Endothelial cell of umbilical vein (primary cell): ENCODE measurements around the gene DHDDS. TPM values are rescaled to one million over a fixed set of nuclear protein-coding genes. Genes with fewer than 3 reads are reported as not detected.
"Not testable (repeated sequence)": the region's sequence is repeated elsewhere in the genome, so short reads cannot be mapped to it uniquely, and the experiment has no call there.

Experiments used
- BruUV-seq: library from RNA; stranded (reverse); fragments of 400-500 nt; replicated peaks from 2 replicates; lab custom pipeline; 2021; lab: Mats Ljungman, UMichigan
- CTCF ChIA-PET: fragments of 300-600, 350-600 bp; sonication (Branson Sonifier 250); formaldehyde crosslinking; loops from one replicate; lab custom pipeline; 2021; ENCODE audit warnings: antibody characterized with exemption, inconsistent platforms; lab: Charles Lee
- POLR2A ChIA-PET: fragments of 300-600, 350-600 bp; sonication (Branson Sonifier 250); formaldehyde crosslinking; loops from one replicate; lab custom pipeline; 2021; ENCODE audit warnings: antibody characterized with exemption, inconsistent platforms; lab: Charles Lee
- DNase-seq: peaks from one replicate; pipeline ENCODE4 v3.0.0-alpha.2; 2011; ENCODE audit warnings: low read depth, low spot score
- FAIRE-seq: peaks from 2 replicates; lab custom pipeline; 2011; peaks lifted over from hg19 to GRCh38; lab: Jason Lieb, UNC
- H2AFZ ChIP-seq: 2 replicates; pipeline ENCODE4 v1.6.0; 2012; ENCODE audit warnings: low read depth, low read length, control low read depth, inconsistent platforms
- H3K27ac ChIP-seq: 2 replicates; pipeline ENCODE4 v1.5.1; 2011; ENCODE audit warnings: low read depth, mild to moderate bottlenecking, control low read depth, low read length, moderate library complexity; ENCODE audit not compliant: insufficient read depth
- H3K27me3 ChIP-seq, 2 experiments: 2 replicates each; pipeline versions ENCODE4 v1.6.0 to v1.6.1; 2011; ENCODE audit warnings: low read length in 2 of 2, mixed read lengths in 1 of 2; ENCODE audit not compliant: control insufficient read depth in 2 of 2, insufficient read depth in 2 of 2
- H3K36me3 ChIP-seq, 2 experiments: 2 replicates in 1 of 2; 3 replicates in 1 of 2; pipeline ENCODE4 v1.5.1; 2011; ENCODE audit warnings: low read length in 2 of 2, mild to moderate bottlenecking in 1 of 2, moderate library complexity in 1 of 2; ENCODE audit not compliant: control insufficient read depth in 2 of 2, insufficient read depth in 2 of 2; ENCODE audit errors: extremely low read depth in 1 of 2
- H3K4me1 ChIP-seq: 3 replicates; pipeline ENCODE4 v1.5.1; 2011; ENCODE audit warnings: mild to moderate bottlenecking, low read length; ENCODE audit not compliant: control insufficient read depth, insufficient read depth; ENCODE audit errors: extremely low read depth
- H3K4me2 ChIP-seq: 2 replicates; pipeline ENCODE4 v1.6.1; 2011; ENCODE audit warnings: low read length, control low read depth, mixed read lengths; ENCODE audit not compliant: insufficient read depth
- H3K4me3 ChIP-seq, 3 experiments: fragments of 200-600 bp in 1 of 3; sonication (generic), shearing (Covaris generic) in 1 of 3; replicated peaks in 1 of 3; 2 replicates each; pipeline ENCODE4 v1.5.1; 2011 to 2016; ENCODE audit warnings: control low read depth in 3 of 3, low read length in 3 of 3, mild to moderate bottlenecking in 2 of 3, inconsistent platforms in 1 of 3, low read depth in 1 of 3, moderate library complexity in 1 of 3; ENCODE audit not compliant: insufficient read depth in 1 of 3
- H3K79me2 ChIP-seq: 2 replicates; pipeline ENCODE4 v1.6.0; 2012; ENCODE audit warnings: low read length, inconsistent platforms; ENCODE audit not compliant: control insufficient read depth, insufficient read depth
- H3K9ac ChIP-seq: replicated peaks from 2 replicates; pipeline ENCODE3; 2011; ENCODE audit warnings: low read length, control low read depth; ENCODE audit not compliant: insufficient read depth; ENCODE audit errors: extremely low read depth
- H3K9me1 ChIP-seq: replicated peaks from 3 replicates; pipeline ENCODE4 v1.6.0; 2011; ENCODE audit warnings: mild to moderate bottlenecking, low read length; ENCODE audit not compliant: control insufficient read depth, insufficient read depth; ENCODE audit errors: extremely low read depth
- H3K9me3 ChIP-seq: replicated peaks from 2 replicates; pipeline ENCODE4 v1.5.1; 2012; ENCODE audit warnings: low read length, inconsistent platforms; ENCODE audit not compliant: control insufficient read depth, insufficient read depth
- H4K20me1 ChIP-seq: replicated peaks from 2 replicates; pipeline ENCODE3; 2011; ENCODE audit warnings: mild to moderate bottlenecking, low read length; ENCODE audit not compliant: control insufficient read depth, insufficient read depth; ENCODE audit errors: extremely low read depth
- CTCF ChIP-seq, 2 donors: IDR thresholded peaks; 1 replicate in 1 of 2; 2 replicates in 1 of 2; pipeline ENCODE4 v1.5.1; 2011; ENCODE audit warnings: low read length in 2 of 2, mild to moderate bottlenecking in 2 of 2, moderate library complexity in 2 of 2, control low read depth in 1 of 2, inconsistent platforms in 1 of 2, low read depth in 1 of 2; ENCODE audit not compliant: insufficient read depth in 1 of 2; ENCODE audit errors: extremely low read depth in 1 of 2
- EZH2 ChIP-seq: IDR thresholded peaks from 2 replicates; pipeline ENCODE4 v1.6.1; 2012; ENCODE audit warnings: borderline replicate concordance, low read depth, mild to moderate bottlenecking, moderate library complexity, low read length, inconsistent platforms; ENCODE audit not compliant: severe bottlenecking
- FOS ChIP-seq: IDR thresholded peaks from 2 replicates; pipeline ENCODE4 v1.6.1; 2011; ENCODE audit warnings: mild to moderate bottlenecking, low read length, moderate library complexity, borderline replicate concordance; ENCODE audit not compliant: insufficient read depth
- GATA2 ChIP-seq: IDR thresholded peaks from 2 replicates; pipeline ENCODE4 v1.7.0; 2011; ENCODE audit warnings: low read depth, mild to moderate bottlenecking, moderate library complexity, mixed read lengths, low read length; ENCODE audit not compliant: insufficient read length, insufficient read depth
- JUN ChIP-seq: IDR thresholded peaks from 2 replicates; pipeline ENCODE4 v1.6.1; 2011; ENCODE audit warnings: borderline replicate concordance, low read depth; ENCODE audit not compliant: insufficient read length, insufficient read depth
- MAX ChIP-seq: IDR thresholded peaks from 2 replicates; pipeline ENCODE4 v1.6.1; 2011; ENCODE audit not compliant: insufficient read depth, insufficient read length
- MYC ChIP-seq: IDR thresholded peaks from one replicate; pipeline ENCODE4 v1.6.1; 2011; ENCODE audit warnings: mild to moderate bottlenecking, low read depth, low read length
- POLR2A ChIP-seq: IDR thresholded peaks from 2 replicates; pipeline ENCODE4 v1.6.1; 2012; ENCODE audit warnings: low read depth, mild to moderate bottlenecking, control low read depth, low read length
- POLR2AphosphoS5 ChIP-seq: IDR thresholded peaks from 2 replicates; pipeline ENCODE4 v1.6.1; 2012; ENCODE audit warnings: low read depth, mild to moderate bottlenecking, control low read depth, low read length, moderate library complexity; ENCODE audit not compliant: insufficient read depth
- dilution Hi-C: fragments of 300-500 bp; cut with MboI; formaldehyde crosslinking; loops from one replicate; pipeline ENCODE4 v1.15.0; 2019; ENCODE audit warnings: low sequenced_read_pairs; ENCODE audit not compliant: extremely low pct_ligation_motif_present
- intact Hi-C: fragments of 100-400 bp; cut with micrococcal nuclease; formaldehyde crosslinking; loops from one replicate; pipeline ENCODE4 v1.10.0; 2022
- polyA plus RNA-seq, 4 experiments: library from polyadenylated mRNA; depleted of rRNA in 3 of 4; stranded (reverse) in 3 of 4; unstranded in 1 of 4; fragments of >200 nt; gene quantifications; 2 replicates each; pipeline versions ENCODE4 v1.2.1 to v1.2.3, GENCODE V29; 2011 to 2012; ENCODE audit warnings: missing spikeins in 1 of 4
- total RNA-seq: library from RNA; stranded (reverse); gene quantifications from 2 replicates; pipeline ENCODE4 v1.2.3, GENCODE V29; 2021

The DHDDS gene
- total and polyA plus RNA-seq, 2 donors (not counting 3 experiments of a cell fraction or from before 2014, with no cell fraction given): 51.3 to 70.7 TPM

- dilution Hi-C loops, H3K4me2 ChIP-seq, POLR2A ChIA-PET, H3K4me3 ChIP-seq, H2AFZ ChIP-seq, BruUV-seq, H3K36me3 ChIP-seq, H3K9me3 ChIP-seq, H3K27me3 ChIP-seq, H4K20me1 ChIP-seq, H3K9ac ChIP-seq, H3K27ac ChIP-seq, H3K4me1 ChIP-seq, H3K9me1 ChIP-seq, DNase-seq, intact Hi-C loops, FAIRE-seq, H3K79me2 ChIP-seq: not testable (repeated sequence)
- CTCF ChIA-PET: interaction anchor here (1.2 to 1.8 kb wide), 4 partner anchors 8 to 194 kb away, joined by 3 to 4 read pairs (median 4); no protein-coding TSS in a partner anchor
Measured at GRCh38 chr1:26515836-26516235, 83.7 kb downstream of the DHDDS start.

GRCh38 chr1:26516987-26517765 lies 85.1 kb downstream of the DHDDS start:
- FAIRE-seq (no peak), DNase-seq (no peak)
- Histone ChIP-seq H3K9me1 (no peaks in the 10 kb centered on the region), H3K27me3 (peaks cover 4 to 5% of the 10 kb centered on the region in 2 experiments), H2AFZ (no peak overlapping the region), H3K9me3 (no peaks in the 10 kb centered on the region), H3K4me3 (no peak overlapping the region), H3K79me2 (no peaks in the 10 kb centered on the region), H3K36me3 (no peaks in the 10 kb centered on the region), H3K4me1 (no peaks in the 10 kb centered on the region), H4K20me1 (no peaks in the 10 kb centered on the region), H3K9ac (no peak overlapping the region), H3K4me2 (no peak overlapping the region), H3K27ac (no peak overlapping the region)
- ChIA-PET POLR2A (no interaction called here), CTCF (interaction anchor here (0.6 to 2.5 kb wide), 8 partner anchors 10 to 889 kb away, joined by 3 to 11 read pairs (median 4); no protein-coding TSS in a partner anchor)
- no TSS peak for BruUV-seq
- intact Hi-C loops: no loop called here
- TF ChIP-seq POLR2AphosphoS5: no peak
- TF ChIP-seq POLR2A: no peak
- TF ChIP-seq EZH2: no peak
- no peak for TF ChIP-seq GATA2
- TF ChIP-seq MAX: no peak
- TF ChIP-seq JUN: no peak
- no peak for TF ChIP-seq FOS
- no peak for TF ChIP-seq MYC
- TF ChIP-seq CTCF (IDR thresholded peaks at IDR 0.05; ENCODE audit: extremely low read depth in 1 of 2, insufficient read depth in 1 of 2, low read depth in 1 of 2, low read length in 2 of 2): no peak
- dilution Hi-C loops: no loop called here
